Measurements from ENCODE around the gene STC2. TPM values are rescaled to one million over a fixed set of nuclear protein-coding genes. Genes with fewer than 3 reads are reported as not detected.

The STC2 gene
- polyA plus RNA-seq, 1 donor (not counting 4 experiments of a cell fraction or from before 2014, with no cell fraction given), result 4.3 TPM

DNA sequence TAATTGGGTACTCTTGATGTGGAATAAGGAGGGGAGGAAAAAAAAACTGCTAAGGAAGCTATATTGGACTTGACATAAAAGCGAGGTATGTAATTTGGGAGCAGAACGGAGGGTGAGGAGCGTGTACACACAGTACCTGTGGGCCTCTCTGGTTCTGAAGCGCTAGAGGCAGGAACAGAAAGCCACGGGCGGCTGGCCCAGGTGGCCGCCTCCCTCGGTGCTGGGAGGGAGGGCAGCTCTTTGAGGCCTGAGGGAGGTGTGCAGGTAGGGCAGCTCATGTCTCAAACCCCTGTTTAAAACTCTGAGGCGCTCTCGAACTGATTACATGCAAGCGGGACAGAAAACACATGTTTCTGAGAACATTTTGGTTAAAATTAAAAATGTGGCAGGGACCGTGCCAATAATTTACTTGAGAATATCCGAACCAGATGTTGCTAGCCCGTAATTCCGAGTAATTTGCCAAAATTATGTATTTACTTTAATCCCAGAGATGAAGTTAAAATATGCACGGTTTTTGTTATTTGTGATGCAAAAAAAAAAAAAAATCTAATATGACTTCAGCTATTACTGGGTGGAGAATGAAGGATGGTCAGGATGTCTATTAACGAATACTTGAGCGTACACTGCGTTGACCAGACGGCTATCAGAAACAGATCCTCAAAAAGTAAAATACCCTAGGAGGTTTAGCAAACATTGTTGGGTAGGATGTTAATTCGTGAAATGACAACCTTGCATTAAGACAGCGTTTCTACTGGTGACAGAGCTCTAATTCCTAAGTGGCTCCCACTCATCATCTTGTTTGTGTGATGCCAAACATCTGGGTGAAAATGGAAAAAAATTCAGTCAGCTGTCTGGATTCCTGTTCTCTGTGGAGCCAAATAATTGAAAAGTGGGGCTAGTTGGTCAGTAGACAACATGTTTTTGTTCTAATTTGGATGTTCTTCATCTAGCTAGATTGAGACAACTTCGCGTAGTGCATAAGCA, 24.4 kb upstream of the STC2 start:
- Histone ChIP-seq H3K27me3 (ENCODE audit: control insufficient read depth, extremely low read depth, insufficient read depth, low read length) (peaks cover 7% of the 10 kb centered on the region), H2AFZ (ENCODE audit: control insufficient read depth, low read length) (no peak overlapping the region), H3K36me3 (ENCODE audit: control insufficient read depth in 2 of 2, extremely low read depth in 1 of 2, insufficient read depth in 2 of 2, low read length in 2 of 2) (no peaks in the 10 kb centered on the region), H3K9me3 (ENCODE audit: control insufficient read depth, low read depth, low read length) (no peaks in the 10 kb centered on the region), H3K27ac (ENCODE audit: control insufficient read depth, insufficient read depth, low read length) (no peak overlapping the region), H3K79me2 (ENCODE audit: control insufficient read depth, insufficient read depth, low read length) (no peaks in the 10 kb centered on the region), H3K4me1 (ENCODE audit: control insufficient read depth, extremely low read depth, insufficient read depth, low read length) (no peaks in the 10 kb centered on the region), H3K9me1 (ENCODE audit: control insufficient read depth, extremely low read depth, insufficient read depth, low read length) (no peaks in the 10 kb centered on the region), H3K4me2 (ENCODE audit: control insufficient read depth, extremely low read depth, insufficient read depth, low read depth, low read length) (no peak overlapping the region), H4K20me1 (ENCODE audit: control insufficient read depth, extremely low read depth, insufficient read depth, low read length) (no peaks in the 10 kb centered on the region), H3K4me3 (ENCODE audit: control insufficient read depth in 2 of 3, extremely low read depth in 1 of 3, insufficient read depth in 2 of 3, low read depth in 1 of 3, low read length in 3 of 3) (no peak overlapping the region), H3K9ac (ENCODE audit: control insufficient read depth, extremely low read depth, insufficient read depth, low read length) (no peak overlapping the region)
- FAIRE-seq (no peak), DNase-seq (ENCODE audit: low read depth, low spot score) (no peak)
- dilution Hi-C loops (cut with MboI; ENCODE audit: extremely low pct_ligation_motif_present, low sequenced_read_pairs), result no loop called here
- TF ChIP-seq, protein P1, sequence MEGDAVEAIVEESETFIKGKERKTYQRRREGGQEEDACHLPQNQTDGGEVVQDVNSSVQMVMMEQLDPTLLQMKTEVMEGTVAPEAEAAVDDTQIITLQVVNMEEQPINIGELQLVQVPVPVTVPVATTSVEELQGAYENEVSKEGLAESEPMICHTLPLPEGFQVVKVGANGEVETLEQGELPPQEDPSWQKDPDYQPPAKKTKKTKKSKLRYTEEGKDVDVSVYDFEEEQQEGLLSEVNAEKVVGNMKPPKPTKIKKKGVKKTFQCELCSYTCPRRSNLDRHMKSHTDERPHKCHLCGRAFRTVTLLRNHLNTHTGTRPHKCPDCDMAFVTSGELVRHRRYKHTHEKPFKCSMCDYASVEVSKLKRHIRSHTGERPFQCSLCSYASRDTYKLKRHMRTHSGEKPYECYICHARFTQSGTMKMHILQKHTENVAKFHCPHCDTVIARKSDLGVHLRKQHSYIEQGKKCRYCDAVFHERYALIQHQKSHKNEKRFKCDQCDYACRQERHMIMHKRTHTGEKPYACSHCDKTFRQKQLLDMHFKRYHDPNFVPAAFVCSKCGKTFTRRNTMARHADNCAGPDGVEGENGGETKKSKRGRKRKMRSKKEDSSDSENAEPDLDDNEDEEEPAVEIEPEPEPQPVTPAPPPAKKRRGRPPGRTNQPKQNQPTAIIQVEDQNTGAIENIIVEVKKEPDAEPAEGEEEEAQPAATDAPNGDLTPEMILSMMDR (optimal IDR thresholded peaks at IDR 0.05 in 1 of 3, IDR thresholded peaks at IDR 0.05 in 1 of 3, conservative IDR thresholded peaks at IDR 0.05 in 1 of 3; ENCODE audit: extremely low read depth in 1 of 3, insufficient read depth in 2 of 3, low read length in 3 of 3), result no peak
- TF ChIP-seq EZH2 (IDR thresholded peaks at IDR 0.05; ENCODE audit: low read length), result no peak

DNA sequence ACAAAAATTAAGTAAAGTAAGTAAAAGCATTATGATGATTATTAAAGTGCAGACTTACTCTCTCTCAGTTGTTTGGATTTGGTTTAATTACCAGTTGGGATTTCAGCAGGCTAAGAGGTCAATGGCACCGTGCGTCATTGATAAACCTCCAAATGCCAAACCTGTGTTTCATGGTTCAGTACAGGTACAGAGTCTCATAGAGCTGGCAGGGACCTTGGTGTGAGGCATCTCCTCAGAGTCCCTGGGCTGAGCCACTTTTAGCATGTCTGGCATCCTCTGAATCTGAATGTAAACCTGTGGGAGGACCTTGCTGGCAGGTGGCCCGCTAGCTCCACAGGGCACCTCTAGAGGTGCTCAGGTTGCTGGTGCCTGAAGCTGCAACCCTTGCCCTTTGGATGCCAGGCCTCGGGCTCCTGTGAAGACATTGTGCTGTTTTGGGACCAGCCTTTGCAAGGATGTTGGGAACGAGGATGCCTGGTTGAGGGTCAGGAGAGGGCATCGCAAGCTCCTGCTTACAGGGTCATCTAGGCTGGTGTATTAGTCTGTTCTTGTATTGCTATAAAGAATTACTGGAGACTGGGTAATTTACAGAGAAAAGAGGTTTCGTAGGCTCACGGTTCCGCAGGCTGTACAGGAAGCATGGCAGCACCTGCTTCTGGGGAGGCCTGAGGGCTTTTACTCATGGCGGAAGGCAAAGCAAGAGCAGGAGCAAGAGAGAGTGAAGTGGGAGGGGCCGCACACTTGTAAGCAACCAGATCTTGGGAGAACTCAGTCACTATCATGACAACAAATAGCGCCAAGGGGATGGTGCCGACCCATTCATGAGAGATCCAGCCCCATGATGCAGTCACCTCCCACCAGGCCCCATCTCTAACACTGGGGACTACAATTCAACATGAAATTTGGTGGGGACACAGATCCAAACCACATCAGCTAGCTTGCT, 14.9 kb upstream of the STC2 start:
- TF ChIP-seq, protein P1 (optimal IDR thresholded peaks at IDR 0.05 in 1 of 3, IDR thresholded peaks at IDR 0.05 in 1 of 3, conservative IDR thresholded peaks at IDR 0.05 in 1 of 3; ENCODE audit: extremely low read depth in 1 of 3, insufficient read depth in 2 of 3, low read length in 3 of 3), result no peak
- TF ChIP-seq EZH2 (IDR thresholded peaks at IDR 0.05; ENCODE audit: low read length), result no peak
- H3K36me3 ChIP-seq (ENCODE audit: control insufficient read depth in 2 of 2, extremely low read depth in 1 of 2, insufficient read depth in 2 of 2, low read length in 2 of 2), result no peaks in the 10 kb centered on the region
- H3K9me1 ChIP-seq (ENCODE audit: control insufficient read depth, extremely low read depth, insufficient read depth, low read length), result no peaks in the 10 kb centered on the region
- no peak for FAIRE-seq
- H3K27ac ChIP-seq (ENCODE audit: control insufficient read depth, insufficient read depth, low read length), result no peak overlapping the region
- H3K4me1 ChIP-seq (ENCODE audit: control insufficient read depth, extremely low read depth, insufficient read depth, low read length), result no peaks in the 10 kb centered on the region
- no peak overlapping the region for H3K4me3 ChIP-seq (ENCODE audit: control insufficient read depth in 2 of 3, extremely low read depth in 1 of 3, insufficient read depth in 2 of 3, low read depth in 1 of 3, low read length in 3 of 3)
- no peaks in the 10 kb centered on the region for H3K9me3 ChIP-seq (ENCODE audit: control insufficient read depth, low read depth, low read length)
- no peaks in the 10 kb centered on the region for H4K20me1 ChIP-seq (ENCODE audit: control insufficient read depth, extremely low read depth, insufficient read depth, low read length)
- DNase-seq (ENCODE audit: low read depth, low spot score), result no peak
- H3K4me2 ChIP-seq (ENCODE audit: control insufficient read depth, extremely low read depth, insufficient read depth, low read depth, low read length), result no peak overlapping the region
- H3K27me3 ChIP-seq (ENCODE audit: control insufficient read depth, extremely low read depth, insufficient read depth, low read length), result no peaks in the 10 kb centered on the region
- dilution Hi-C loops (cut with MboI; ENCODE audit: extremely low pct_ligation_motif_present, low sequenced_read_pairs), result no loop called here
- H3K79me2 ChIP-seq (ENCODE audit: control insufficient read depth, insufficient read depth, low read length), result no peaks in the 10 kb centered on the region
- H2AFZ ChIP-seq (ENCODE audit: control insufficient read depth, low read length), result no peak overlapping the region
- H3K9ac ChIP-seq (ENCODE audit: control insufficient read depth, extremely low read depth, insufficient read depth, low read length), result no peak overlapping the region

All from keratinocyte (primary cell).